KOPT-K1 (cell line): Measurements from ENCODE around the gene ANKRD13D.
A peak's percentile ranks its signal among the peaks of the same experiment; 100 is the strongest.

ENCODE experiments used
- H3K27ac ChIP-seq: fragments of 200-600 bp; sonication (generic); 2 replicates; pipeline ENCODE4 v1.5.1; 2016; ENCODE audit warnings: antibody characterized with exemption, mild to moderate bottlenecking, low read depth, low read length; ENCODE audit not compliant: poor library complexity, severe bottlenecking
- H3K36me3 ChIP-seq: fragments of 200-600 bp; sonication (generic); 2 replicates; pipeline ENCODE4 v1.5.1; 2017; ENCODE audit warnings: antibody characterized with exemption, mild to moderate bottlenecking, low read length, moderate library complexity; ENCODE audit not compliant: insufficient read depth
- H3K9me3 ChIP-seq: fragments of 200-600 bp; sonication (generic); 2 replicates; pipeline ENCODE4 v1.5.1; 2017; ENCODE audit warnings: antibody characterized with exemption, low read length, mild to moderate bottlenecking; ENCODE audit not compliant: insufficient read depth, poor library complexity, severe bottlenecking

The ANKRD13D gene

DNA sequence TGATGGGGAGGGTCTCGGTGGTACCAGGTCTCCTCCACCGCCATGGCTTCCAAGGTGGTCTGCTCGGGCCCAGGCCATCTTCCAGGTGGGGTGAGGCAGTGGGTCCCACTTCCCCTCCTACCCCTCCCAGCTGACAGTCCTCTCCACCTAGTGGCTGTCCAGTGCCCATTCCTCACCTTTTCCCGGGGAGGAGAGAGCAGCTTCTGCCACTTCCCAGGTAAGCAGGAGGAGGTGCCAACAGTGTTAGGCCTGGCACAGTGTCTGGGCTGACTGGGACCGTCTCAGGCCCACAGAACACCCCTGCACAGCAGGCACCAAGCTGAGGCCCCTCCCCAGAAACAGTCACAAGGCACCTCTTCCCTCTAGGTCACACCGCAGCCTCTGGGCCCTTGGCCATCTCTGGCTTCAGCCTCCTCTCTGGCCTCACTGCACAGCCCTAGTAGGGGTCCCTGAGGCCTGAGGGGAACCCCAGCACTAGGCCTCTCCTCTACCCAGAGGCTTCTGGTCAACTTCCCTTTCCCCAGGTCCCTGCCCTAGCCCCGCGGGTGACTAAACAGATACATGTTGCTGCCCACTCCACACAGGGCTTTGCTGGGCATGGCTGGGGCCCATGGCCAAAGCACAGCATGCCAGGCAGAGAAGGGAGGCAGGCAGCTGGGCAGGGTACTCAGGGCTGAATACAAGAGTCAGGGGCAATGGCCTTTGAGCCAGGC lies 2.3 kb upstream of the ANKRD13D start:
- peak overlapping the region; percentile 100 for H3K27ac ChIP-seq
- H3K36me3 ChIP-seq = peaks cover 73% of the 10 kb centered on the region

DNA sequence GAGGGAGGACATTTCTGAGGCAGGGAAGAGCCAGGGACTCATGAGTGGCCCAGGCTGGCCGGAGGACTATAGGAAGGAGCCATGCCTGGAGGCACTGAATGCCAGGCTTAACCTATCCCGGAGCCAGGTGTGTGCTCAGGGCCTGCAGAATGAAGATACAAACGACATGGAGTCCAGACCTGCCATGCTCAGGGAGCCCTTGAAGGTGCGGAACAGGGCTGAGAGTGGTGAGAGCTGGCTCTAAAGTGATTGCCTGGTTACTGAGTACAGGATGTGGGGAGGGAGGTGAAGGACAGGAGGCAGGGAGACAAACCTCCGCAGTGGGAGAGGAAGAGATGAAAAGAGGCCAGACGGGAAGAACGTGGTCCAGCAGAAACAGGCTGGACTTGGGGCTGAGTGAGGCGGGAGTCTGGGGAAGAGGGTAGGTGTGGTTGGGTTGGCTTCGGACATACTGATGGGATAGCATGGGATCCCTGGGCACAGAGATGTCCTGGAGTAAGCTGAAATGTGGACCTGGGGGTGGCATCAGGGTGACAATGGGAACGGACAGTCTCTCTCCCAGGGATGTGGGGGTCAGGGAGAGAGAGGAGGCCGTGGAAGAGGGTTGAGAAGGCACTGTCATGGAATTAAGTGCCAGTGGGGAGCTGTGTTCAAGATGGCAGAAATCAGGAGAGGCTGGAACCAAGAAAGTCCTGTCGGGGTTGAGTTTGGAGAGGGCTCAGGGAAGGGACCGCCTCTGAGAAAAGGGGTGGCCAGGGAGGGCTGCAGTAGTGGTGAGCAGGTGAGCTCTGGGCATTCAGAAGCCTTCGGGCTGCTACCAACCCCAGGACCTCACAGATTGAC lies 1.5 kb upstream of the ANKRD13D start:
- peaks cover 73% of the 10 kb centered on the region for H3K36me3 ChIP-seq
- peak overlapping the region; percentile 100 for H3K27ac ChIP-seq
- H3K9me3 ChIP-seq = no peaks in the 10 kb centered on the region

More for the DNA sequence above, 2.3 kb upstream of the ANKRD13D start:
- no peaks in the 10 kb centered on the region for H3K9me3 ChIP-seq

DNA sequence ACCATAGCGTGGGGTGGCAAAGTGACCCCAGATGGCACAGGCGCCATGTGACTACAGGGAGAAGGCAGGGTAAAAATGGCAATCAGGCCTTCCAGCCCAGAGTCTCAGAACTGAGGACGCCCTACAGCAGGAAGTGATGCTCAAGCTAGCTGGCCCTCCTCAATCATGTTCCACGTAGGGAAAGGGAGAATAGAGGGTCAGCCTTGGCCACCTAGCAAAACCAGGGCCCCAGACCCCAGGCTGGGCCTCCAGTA lies 978 bp upstream of the ANKRD13D start:
- H3K9me3 ChIP-seq = no peaks in the 10 kb centered on the region
- peak overlapping the region; percentile 100 for H3K27ac ChIP-seq
- peaks cover 73% of the 10 kb centered on the region for H3K36me3 ChIP-seq

DNA sequence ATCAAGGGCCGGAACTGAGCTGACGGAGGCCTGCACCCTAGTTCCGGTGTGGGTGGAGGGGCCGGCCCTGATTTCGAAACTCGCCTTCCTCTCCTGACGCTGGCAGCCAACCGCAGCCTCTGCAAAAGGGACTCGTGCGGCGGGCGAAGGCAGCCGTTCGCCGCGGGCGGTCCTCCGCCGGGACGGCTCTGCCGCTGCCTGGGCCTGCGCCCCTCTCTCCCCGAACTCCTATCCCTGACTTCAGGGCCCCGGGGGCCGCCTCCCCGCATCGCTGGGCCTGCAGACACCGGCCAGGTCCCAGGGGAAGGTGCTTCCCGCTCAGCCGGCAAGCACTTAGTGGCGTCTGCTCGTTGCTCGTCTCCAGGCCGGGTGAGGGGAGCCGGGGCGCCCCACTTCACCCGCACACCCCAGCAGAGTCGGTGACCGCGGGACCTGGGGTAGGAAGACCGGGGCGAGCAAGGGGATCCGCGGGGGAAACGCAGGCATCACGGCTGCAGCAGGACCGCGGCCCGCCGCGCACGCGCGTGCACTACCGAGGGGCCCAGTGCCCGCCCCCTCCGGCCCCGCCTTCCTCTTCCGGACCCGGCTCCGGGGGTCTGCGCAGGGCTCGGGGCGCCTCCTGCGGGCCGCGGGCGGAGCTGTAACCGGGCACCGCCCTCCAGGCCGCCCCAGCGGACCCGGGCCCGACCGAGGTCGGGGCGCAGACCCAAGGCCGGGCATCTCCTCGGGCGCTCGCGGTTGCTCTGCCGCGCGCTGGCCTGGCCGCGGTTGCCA lies 464 bp upstream of the ANKRD13D start:
- Histone ChIP-seq H3K27ac (peak overlapping the region; percentile 100), H3K9me3 (no peaks in the 10 kb centered on the region), H3K36me3 (peaks cover 73% of the 10 kb centered on the region)

DNA sequence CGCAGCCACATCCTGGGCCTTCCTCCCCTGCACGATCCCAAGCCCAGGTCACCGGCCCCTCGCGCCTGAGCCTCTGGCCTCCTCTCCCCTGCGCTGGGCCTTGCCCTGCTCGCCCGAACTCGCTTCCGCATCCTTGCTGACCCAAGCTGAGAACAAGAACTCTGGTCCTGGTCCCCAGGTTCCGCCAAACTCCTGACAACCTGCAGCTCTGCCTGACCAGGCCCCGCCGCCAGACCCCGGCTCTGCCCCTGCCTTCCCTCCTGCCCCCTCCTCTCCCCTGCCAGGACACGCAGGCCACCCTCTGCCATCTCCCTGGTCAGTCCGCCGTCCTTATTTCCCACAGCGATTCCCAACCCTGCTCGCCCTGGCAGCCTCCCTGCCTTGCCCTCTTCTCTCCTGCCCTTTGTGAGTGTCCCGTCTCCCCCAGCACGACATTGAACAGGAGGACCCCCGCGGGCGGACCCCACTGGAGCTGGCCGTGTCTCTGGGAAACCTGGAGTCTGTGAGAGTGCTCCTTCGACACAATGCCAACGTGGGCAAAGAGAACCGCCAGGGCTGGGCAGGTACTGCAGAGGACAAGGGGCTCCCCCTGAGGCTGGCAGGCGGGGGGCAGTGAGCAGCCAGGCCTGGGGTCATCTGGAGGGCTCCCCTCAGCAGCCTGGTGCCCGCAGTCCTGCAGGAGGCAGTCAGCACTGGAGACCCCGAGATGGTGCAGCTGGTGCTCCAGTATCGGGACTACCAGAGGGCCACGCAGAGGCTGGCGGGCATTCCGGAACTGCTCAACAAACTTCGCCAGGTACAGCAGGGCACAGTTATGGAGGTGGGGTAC lies 762 bp downstream of the ANKRD13D start:
- H3K9me3 ChIP-seq = peaks cover 6% of the 10 kb centered on the region
- H3K36me3 ChIP-seq = peaks cover 73% of the 10 kb centered on the region
- peak overlapping the region; percentile 100 for H3K27ac ChIP-seq

DNA sequence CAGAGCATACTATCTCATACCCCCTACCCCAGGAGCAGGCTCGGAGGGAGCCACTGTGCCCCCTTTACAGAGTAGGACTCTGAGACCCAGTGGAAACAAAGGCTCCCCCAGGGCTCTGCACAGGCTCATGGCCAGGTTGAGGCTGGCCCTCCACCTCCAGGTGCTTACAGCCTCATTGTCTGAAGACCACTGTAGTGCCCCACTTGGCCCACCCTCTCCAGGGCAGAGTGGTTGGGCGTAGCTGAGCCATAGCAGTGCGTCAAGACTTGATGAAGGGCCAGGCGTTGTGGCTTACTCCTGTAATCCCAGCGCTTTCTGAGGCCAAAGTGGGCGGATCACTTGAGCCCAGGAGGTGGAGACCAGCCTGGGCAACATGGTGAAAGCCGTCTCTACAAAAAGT lies 1.7 kb downstream of the ANKRD13D start:
- Histone ChIP-seq H3K36me3 (peaks cover 73% of the 10 kb centered on the region), H3K27ac (peak overlapping the region; percentile 100), H3K9me3 (peaks cover 16% of the 10 kb centered on the region)

DNA sequence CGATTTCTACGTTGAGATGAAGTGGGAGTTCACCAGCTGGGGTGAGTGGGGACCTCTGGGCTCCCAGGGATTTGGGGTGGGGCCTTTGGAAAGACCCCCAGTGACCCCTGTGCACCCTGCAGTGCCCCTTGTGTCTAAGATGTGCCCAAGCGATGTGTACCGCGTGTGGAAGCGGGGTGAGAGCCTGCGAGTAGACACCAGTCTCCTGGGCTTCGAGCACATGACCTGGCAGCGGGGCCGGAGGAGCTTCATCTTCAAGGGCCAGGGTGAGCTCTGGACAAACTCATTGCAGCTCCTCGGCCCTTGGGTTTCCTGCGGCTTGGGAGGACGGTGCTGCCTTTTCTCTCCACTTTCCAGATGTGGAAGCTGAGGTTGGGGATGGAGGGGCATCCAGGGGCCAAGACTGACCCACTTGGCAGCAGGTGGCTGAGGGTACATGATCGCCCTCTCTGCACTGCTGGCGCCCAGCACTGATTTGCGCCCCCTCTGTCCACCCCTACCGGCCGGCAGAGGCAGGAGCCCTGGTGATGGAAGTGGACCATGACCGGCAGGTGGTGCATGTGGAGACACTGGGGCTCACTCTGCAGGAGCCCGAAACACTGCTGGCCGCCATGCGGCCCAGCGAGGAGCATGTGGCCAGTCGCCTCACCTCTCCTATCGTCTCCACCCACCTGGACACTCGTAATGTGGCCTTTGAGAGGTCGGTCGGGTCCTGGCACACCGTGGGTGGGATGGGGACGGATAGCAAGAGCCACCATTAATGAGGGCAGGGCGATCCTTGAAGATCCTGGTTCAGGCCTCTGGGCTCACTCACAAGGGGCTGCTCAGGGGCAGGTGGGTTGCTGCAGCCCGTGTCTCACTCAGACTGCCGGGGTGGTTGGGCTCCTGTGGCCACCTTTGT lies 2.6 kb downstream of the ANKRD13D start:
- Histone ChIP-seq H3K36me3 (peaks cover 73% of the 10 kb centered on the region), H3K9me3 (peaks cover 22% of the 10 kb centered on the region), H3K27ac (no peak overlapping the region)

DNA sequence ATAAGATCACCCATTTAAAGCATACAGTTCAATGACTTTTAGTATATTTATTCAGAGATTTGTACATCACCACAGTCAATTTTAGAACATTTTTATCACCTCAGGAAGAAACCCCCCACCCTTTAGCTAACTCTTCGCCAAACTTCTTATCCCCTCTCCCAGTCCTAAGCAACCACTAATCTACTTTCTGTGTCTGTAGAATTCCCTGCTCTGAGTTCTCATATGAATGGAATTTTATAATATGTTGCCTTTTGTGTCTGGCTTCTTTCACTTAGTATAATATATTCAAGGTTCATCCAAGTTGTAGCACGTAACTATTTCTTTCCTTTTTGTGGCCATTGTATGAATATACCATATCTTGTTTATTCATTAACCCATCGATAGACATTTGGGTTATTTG lies 3.6 kb downstream of the ANKRD13D start:
- H3K9me3 ChIP-seq = peaks cover 22% of the 10 kb centered on the region
- H3K27ac ChIP-seq = no peak overlapping the region
- peaks cover 75% of the 10 kb centered on the region for H3K36me3 ChIP-seq

DNA sequence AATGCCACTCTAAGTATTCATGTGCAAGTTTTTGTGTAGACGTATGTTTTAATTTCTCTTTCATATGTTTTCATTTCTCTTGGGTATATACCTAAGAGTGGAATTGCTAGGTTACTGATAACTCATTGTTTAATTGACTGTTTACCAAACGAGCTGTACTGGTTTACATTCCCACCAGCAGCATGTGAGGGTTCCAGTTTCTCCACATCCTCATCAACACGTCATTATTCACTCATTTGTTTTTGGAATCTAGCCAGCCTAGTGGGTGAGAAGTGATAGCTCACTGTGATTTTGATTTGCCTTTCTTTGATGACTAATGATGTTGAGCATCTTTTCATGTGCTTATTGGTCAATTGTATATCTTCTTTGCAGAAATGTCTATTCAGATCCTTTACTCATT lies 4.0 kb downstream of the ANKRD13D start:
- no peak overlapping the region for H3K27ac ChIP-seq
- H3K36me3 ChIP-seq = peaks cover 79% of the 10 kb centered on the region

DNA sequence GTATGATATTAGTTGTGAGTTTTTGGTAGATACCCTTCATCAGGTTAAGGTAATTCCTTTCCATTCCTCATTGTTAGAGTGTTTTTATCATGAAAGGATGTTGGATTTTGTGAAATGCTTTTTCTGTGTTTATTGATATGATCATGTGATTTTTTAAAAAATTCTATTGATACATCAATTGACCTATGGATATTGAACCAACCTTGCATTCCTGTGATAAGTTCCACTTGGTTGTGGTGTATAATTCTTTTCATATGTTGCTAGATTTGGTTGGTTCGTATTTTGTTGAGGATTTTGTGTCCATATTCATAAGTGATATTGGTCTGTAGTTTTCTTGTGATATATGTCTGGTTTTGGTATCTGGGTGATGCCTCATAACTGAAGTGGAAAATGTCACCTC lies 6.7 kb downstream of the ANKRD13D start:
- no peak overlapping the region for H3K27ac ChIP-seq
- H3K9me3 ChIP-seq = peaks cover 22% of the 10 kb centered on the region
- peaks cover 98% of the 10 kb centered on the region for H3K36me3 ChIP-seq

More for the DNA sequence above, 4.0 kb downstream of the ANKRD13D start:
- peaks cover 22% of the 10 kb centered on the region for H3K9me3 ChIP-seq

DNA sequence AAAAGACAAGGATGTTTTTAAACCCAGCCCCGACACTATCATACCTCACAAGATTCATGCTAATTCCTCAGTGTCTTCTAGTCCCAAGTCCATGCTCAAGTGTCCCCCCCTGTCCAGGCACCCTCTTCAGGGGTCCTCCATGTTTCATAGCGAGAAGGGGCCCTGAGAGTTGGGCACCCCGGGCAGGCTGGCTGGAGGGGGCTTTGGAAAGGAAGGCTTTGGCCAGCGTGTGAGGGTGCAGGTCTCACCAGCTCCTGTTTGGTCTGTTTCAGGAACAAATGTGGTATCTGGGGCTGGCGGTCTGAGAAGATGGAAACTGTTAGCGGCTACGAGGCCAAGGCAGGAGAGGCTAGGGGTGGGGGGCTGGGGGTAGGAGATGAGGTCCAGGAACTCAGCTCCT lies 9.7 kb downstream of the ANKRD13D start:
- Histone ChIP-seq H3K9me3 (peaks cover 22% of the 10 kb centered on the region), H3K36me3 (peaks cover 95% of the 10 kb centered on the region), H3K27ac (no peak overlapping the region)

DNA sequence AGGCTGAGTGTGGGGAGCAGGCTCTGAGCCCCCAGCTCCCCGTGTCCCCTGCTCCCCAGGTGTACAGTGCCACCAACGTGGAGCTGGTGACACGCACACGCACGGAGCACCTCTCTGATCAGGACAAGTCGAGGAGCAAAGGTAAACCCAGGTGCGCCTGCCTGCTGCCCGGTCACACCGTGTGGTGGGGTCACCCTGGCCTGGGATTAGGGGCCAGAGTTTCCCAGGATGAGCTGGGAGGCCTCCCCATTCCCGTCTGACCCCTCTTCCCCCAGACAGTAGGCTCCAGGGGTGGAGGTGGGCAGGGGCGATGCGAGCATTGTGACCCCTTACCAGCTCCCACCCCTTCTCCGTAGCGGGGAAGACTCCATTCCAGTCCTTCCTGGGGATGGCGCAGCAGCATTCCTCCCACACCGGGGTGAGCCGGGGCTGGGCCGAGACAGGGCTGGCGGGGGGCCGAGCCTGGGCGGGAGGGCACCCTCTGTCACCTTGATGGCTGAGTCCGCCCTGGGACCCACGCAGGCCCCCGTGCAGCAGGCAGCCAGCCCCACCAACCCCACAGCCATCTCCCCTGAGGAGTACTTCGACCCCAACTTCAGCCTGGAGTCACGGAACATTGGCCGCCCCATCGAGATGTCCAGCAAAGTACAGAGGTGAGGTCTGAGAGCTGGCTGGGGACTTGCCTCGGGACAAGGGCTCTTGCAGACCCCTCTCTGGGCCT lies 10.5 kb downstream of the ANKRD13D start:
- Histone ChIP-seq H3K36me3 (peaks cover 87% of the 10 kb centered on the region), H3K9me3 (peaks cover 18% of the 10 kb centered on the region), H3K27ac (no peak overlapping the region)

DNA sequence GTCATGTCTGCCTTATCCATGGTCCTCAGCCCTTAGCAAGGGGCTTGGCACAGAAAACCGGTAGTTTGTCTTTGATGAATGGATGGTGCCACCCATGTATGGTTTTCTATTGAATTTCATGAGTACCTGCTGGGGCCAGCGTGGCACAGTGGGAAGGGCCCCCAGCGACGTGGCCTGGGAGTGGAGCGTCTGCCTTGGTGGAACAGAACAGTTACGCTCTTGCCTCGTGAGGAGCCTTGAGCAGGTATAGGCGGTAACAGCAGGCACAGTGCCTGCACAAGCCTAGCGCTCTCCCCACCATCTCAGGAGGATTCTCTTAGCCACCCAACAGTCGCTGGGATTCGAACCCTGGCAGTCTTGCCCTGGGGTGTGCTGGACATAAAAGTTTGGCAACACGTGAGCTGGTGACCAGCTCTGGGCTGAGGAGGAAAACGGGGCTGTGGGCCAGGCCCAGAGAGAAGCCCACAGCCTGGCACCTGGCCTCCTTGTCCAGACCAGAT lies 11.2 kb downstream of the ANKRD13D start:
- H3K27ac ChIP-seq = no peak overlapping the region
- peaks cover 80% of the 10 kb centered on the region for H3K36me3 ChIP-seq
- peaks cover 11% of the 10 kb centered on the region for H3K9me3 ChIP-seq
